Measurements from ENCODE around the gene TMEM179.
"Not testable (repeated sequence)": the region's sequence is repeated elsewhere in the genome, so short reads cannot be mapped to it uniquely, and the experiment has no call there.

Gene TMEM179

GRCh38 chr14:104637546-104638003, 33.0 kb upstream of the TMEM179 start:
- DNase-seq (ENCODE audit: low spot score): no peak

GRCh38 chr14:104636846-104637545, 32.4 kb upstream of the TMEM179 start:
- not testable (repeated sequence) for DNase-seq (ENCODE audit: low spot score)

- no peak for DNase-seq (ENCODE audit: low spot score)
These were observed 31.6 kb upstream of the TMEM179 start for GRCh38 chr14:104636131-104636530.

GRCh38 chr14:104635717-104636116, 31.1 kb upstream of the TMEM179 start:
- no peak for DNase-seq (ENCODE audit: low spot score)

DNA sequence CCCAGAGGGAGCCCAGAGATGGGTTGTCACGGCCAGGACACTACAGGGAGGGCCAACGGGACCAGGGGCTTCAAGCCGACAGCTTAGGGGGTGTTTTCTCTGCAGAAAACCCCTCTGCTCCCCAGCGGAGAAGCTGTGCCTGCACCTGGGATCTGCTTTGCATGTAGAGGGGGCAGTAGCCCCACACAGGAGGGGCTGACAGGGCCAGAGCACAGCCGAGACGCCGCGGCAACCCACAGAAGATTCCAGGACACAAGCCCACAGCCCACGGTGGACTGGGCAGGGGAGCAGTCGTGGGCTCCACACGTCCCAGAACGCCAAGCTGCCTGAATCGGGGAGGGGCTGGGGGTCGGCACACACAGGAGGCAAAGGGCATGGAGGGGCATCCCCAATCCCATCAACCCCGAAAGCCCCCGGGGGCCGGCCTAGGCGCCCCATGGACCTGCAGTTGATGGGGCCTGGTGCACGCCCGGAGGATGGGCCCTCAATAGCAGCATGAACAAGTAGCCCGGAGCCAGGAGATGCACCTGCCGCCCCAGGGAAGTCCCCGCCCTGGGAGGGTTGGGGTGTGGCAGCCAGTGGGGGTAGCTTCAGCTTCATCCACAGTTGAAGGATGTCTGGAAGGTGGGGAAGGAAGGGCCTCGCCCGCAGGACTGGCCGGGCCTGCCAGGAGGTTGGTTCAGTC, 30.5 kb upstream of the TMEM179 start:
- no peak for DNase-seq (ENCODE audit: low spot score)

DNA sequence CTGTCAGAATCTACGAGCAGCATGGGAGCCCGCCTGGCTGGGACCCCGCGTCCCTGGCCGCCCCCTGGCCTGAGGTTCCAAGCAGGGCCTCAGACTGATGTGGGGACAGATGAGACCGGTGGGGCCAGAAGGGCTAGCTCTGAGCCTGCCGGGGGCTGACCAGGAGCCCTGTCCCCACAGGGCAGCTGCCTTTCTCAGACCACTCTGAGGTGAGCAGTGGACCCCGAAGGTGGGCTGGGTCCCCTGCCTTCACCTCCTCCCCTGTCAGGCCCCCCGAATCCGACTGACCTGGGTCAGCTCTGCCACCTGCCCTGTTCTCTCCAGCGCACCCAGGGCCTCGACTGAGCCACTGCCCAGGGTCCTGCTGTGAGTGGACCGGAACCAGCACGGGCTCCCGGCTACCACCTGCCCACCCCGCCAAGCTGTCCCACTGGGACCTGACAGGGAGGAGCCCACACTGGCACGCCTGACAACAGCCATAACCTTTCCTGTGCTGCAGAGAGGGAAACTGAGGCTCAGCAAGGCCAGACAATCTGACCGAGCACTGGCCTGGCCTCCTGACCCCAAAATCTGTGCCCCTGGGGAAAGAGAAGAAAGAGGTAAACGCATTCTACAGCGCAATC, 29.7 kb upstream of the TMEM179 start:
- DNase-seq (ENCODE audit: low spot score): no peak

GRCh38 chr14:104633276-104634137, 28.9 kb upstream of the TMEM179 start:
- DNase-seq (ENCODE audit: low spot score): peak; percentile 80

GRCh38 chr14:104632781-104633180, 28.2 kb upstream of the TMEM179 start:
- DNase-seq (ENCODE audit: low spot score): no peak

GRCh38 chr14:104624939-104625338, 20.4 kb upstream of the TMEM179 start:
- no peak for DNase-seq (ENCODE audit: low spot score)

GRCh38 chr14:104614126-104614812, 9.7 kb upstream of the TMEM179 start:
- no peak for DNase-seq (ENCODE audit: low spot score)

- no peak for DNase-seq (ENCODE audit: low spot score)
These were observed 7.3 kb upstream of the TMEM179 start for GRCh38 chr14:104611881-104612280.

DNA sequence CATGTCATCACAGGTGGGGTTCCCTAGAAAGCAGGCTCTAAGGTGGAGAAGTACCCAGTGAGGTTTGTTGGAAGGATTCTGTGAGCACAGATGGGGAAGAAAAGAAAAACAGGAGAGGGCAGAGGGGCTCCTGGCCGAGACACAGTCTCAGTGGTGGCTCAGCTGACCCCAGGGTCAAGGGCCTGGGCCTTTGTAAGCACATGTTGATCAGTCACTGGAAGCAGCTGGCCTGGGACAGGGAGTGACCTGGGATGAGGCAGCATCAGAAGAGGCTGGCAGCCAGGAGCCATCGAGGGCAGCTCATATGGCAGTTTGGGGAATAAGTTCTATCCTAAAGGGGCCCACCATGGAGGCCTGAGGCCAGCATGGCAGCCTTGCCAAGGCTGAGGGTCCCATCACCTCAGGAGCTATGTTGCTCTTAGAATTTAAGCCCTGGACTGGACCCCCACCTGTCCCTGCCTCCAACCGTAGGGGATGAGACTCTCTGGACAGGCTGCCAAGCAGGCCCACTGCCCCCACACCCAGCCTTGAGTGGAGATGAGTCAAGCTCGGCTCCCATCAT, 6.3 kb upstream of the TMEM179 start:
- no peak for DNase-seq (ENCODE audit: low spot score)

- DNase-seq (ENCODE audit: low spot score): no peak
These were observed 5.1 kb upstream of the TMEM179 start for GRCh38 chr14:104609666-104610065.

DNA sequence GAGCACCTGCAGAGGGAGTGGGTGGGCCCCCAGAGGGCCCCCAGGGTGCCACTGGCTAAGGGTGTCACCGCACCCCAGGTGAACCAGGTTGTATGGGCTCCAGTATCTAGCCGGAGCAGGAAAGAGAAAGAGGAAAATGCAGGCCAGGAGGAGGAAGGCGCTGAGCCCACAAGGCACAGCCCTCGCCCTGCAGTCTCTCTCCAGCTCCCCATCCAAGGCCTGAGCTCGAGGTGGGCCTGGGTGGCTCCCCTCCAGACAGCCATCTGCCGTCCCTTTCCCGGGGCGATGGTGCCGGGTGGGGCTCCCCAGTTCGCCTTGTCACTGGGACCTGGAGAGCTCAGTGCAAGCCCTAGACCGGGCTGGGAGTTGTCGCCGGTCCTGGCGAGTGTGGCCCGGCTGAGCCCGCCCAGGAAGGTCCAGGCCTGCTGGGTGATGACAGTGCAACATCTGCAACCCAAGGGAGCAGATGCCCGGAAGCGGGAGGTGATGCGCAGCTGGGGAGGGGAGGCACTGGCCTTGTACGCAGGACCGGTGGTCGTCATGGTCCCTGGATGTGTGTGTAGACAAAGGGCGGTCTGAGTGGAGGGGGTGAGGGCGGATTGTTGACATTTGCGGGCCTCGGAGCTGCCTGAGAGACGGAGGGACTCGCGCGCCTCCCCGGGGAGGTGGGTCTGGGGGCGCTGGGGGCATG, 716 bp downstream of the TMEM179 start:
- DNase-seq (ENCODE audit: low spot score): no peak

GRCh38 chr14:104602933-104603325, 1.6 kb downstream of the TMEM179 start:
- no peak for DNase-seq (ENCODE audit: low spot score)

DNA sequence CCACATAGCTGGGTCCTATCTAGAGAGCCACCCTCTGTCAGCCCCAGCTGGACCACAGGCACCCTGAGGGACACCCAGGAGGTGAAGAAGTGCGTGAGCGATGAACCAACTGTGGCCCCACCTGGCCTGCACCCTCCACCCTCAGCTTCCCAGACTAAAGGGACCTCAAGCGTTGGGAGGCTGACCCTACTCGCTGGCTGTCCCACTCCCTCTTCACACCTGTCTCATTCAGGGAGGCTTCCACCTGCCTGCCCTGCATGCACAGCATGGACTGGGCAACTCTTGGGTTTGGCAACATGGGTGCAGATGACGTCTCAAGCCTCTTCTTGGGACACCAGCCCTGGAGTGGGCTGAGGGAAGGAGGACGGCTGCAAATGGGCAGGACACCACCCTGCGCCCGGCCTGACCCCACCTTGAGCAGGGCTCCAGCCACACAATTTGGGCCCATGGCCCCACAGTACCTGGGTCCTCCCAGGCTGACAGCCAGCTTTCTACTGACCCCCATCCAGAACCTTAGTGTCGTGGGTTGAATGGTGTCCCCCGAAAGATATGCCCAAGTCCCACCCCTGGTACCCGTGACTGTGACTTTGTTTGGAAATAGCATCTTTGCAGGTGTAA, 2.1 kb downstream of the TMEM179 start:
- no peak for DNase-seq (ENCODE audit: low spot score)

DNA sequence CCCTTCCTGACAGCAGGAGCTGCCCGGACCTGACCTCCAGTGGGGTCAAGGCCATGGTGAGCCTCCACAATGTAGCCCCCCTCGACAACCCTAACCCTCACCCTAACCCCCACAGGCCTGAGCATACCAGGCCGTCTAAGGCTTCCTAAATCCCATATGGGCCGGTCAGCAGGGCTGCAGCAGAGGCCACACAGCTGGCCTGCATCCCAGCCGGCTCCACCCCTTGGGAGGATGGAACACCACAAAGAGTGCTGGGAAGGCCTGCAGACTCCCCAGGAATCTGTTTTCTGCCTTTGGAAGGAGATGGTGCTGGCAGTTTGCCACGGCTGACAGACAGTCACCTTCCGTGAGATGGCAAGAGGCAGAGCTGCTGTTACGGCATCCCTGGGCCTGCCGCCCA, 2.8 kb downstream of the TMEM179 start:
- DNase-seq (ENCODE audit: low spot score): no peak

- no peak for DNase-seq (ENCODE audit: low spot score)
These were observed 3.8 kb downstream of the TMEM179 start for GRCh38 chr14:104600805-104601204.

DNA sequence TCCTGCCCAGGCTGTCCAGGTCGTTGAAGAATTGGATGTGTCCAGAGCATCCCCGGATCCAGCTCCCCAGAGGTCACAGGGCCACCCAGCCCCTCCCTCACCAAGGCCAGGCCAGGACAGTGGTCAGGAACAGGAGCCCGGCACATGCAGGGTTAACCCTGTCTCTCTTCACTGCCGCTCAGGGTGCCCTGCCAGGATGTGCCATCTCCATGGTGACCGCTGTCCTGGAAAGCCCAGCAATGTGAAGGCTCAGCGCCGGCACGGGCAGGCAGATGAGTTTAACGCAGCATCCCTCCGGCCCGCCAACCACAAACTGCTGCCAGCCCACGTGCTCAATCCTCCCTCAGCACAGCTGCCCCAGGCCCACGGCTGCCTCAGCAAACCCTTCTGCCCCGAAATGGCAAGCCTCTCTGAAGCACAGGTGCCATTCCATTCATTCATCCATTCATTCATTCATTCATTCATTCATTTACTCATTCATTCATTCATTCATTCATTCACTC, 4.4 kb downstream of the TMEM179 start:
- peak; percentile 78 for DNase-seq (ENCODE audit: low spot score)

DNA sequence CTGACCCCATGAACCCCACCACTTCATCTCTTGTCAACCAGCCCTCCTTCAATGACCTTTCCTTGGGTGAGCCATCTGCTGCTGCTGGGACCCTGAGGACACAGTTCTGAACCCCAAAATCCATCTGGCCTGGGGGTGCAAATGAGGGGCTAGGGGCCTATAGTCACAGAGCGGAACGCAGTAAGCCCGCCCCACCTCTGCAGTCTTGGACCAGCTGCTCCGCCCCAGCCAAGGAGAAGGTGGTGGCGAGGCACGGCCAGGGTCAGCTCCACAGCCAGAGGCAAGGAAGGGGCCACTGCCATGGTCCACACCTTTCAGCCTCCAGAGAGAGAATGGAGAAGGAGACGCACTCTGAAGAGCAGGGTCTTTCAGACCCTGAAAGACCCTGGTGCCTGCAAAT, 5.1 kb downstream of the TMEM179 start:
- no peak for DNase-seq (ENCODE audit: low spot score)
